Stomach smooth muscle (tissue), 2 donors: ENCODE measurements around the gene GALNT9.
A peak's percentile ranks its signal among the peaks of the same experiment; 100 is the strongest.

Source experiments
- H3K27ac ChIP-seq: one replicate; pipeline ENCODE4 v1.7.0; 2013; ENCODE audit warnings: mild to moderate bottlenecking, low read length, inconsistent platforms
- H3K27me3 ChIP-seq, 2 donors: one replicate each; pipeline ENCODE4 v1.7.0; 2013; ENCODE audit warnings: low read length in 2 of 2; ENCODE audit not compliant: insufficient read depth in 2 of 2, control insufficient read depth in 1 of 2
- H3K36me3 ChIP-seq, 2 donors: one replicate each; pipeline ENCODE4 v1.7.0; 2013; ENCODE audit warnings: low read length in 2 of 2; ENCODE audit not compliant: control insufficient read depth in 2 of 2, insufficient read depth in 2 of 2
- H3K4me1 ChIP-seq: one replicate; pipeline ENCODE4 v1.7.0; 2013; ENCODE audit warnings: low read length; ENCODE audit not compliant: control insufficient read depth, insufficient read depth
- H3K4me3 ChIP-seq, 2 donors: one replicate each; pipeline ENCODE4 v1.7.0; 2013; ENCODE audit warnings: low read length in 2 of 2
- H3K9ac ChIP-seq, 2 donors: one replicate each; pipeline ENCODE4 v1.7.0; 2013; ENCODE audit warnings: low read length in 2 of 2, mild to moderate bottlenecking in 1 of 2
- H3K9me3 ChIP-seq, 2 donors: one replicate each; pipeline ENCODE4 v1.7.0; 2013; ENCODE audit warnings: low read length in 2 of 2; ENCODE audit not compliant: control insufficient read depth in 2 of 2
- donor health status: healthy.
- donor health status: Pancreatic carcinoma.

Gene GALNT9

DNA sequence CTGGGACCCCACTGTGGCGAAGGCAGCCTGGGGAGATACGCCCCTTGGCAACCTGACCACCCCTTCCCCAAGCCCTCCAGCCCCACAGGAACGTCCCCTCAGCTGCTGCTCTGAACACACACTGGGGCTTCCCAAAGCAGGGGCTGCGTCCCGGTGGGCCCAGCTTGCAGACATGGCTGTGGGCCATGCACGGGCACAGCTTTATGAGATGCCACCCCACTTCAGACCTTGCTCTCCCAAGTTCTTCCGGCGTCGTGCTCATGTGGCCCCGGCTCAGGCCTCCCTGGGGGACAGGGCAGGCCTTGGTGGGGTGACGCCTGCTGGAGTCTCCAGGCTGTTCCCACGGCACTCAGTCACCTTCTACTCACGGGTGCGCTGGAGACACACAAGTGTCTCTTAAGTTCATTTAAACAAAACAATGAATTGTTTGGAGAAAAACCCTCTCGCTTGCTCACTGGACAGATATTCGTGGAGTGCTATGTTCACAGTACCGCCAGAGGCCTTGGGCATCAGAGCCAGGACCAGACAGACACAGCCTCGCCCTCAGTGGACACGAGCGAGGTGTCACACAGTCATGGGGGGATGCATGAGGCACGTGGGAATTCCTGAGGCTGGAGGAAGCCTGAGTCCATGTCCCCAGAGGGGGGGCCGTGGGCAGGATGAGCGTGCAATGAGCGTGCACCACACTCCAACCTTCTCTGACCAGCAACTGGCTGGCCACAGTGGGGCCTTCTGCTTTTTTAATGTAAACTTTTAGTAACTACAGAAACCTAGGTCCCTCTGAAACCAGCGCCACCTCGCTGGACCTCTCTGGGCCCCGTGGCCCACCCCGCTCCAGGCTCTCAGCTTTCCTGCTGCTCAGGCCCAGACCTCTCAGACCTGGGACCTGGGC lies 4.3 kb downstream of the GALNT9 start:
- no peak overlapping the region for H3K4me3 ChIP-seq
- H3K27ac ChIP-seq = no peak overlapping the region
- peaks cover 32% of the 10 kb centered on the region for H3K4me1 ChIP-seq
- peaks cover 12 to 43% of the 10 kb centered on the region in 2 donors for H3K27me3 ChIP-seq
- no peaks in the 10 kb centered on the region for H3K36me3 ChIP-seq
- H3K9ac ChIP-seq = no peak overlapping the region
- no peaks in the 10 kb centered on the region for H3K9me3 ChIP-seq

DNA sequence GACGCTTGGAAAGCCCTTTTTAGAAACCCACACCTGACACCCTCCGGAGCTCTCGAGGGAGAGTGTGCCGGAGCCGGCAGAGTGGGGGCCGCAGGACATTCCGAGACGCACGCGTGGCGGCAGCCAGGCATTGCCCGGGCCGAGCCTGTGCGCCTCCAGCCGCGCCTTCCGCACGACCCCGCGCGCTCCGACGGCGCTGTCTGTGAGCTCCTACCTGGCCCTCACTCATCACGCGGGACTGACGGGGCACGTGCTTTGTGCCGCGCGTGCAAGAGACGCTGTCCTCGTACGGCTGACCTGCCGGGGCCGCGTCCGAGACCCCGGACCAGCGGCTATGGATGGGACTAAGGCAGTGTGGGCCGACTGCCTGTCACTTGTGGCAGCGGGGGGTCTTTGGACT lies 5.2 kb downstream of the GALNT9 start:
- Histone ChIP-seq H3K4me3 (no peak overlapping the region), H3K4me1 (peaks cover 31% of the 10 kb centered on the region), H3K27me3 (peaks cover 11 to 39% of the 10 kb centered on the region in 2 donors), H3K27ac (no peak overlapping the region), H3K9me3 (no peaks in the 10 kb centered on the region), H3K36me3 (no peaks in the 10 kb centered on the region), H3K9ac (no peak overlapping the region)

DNA sequence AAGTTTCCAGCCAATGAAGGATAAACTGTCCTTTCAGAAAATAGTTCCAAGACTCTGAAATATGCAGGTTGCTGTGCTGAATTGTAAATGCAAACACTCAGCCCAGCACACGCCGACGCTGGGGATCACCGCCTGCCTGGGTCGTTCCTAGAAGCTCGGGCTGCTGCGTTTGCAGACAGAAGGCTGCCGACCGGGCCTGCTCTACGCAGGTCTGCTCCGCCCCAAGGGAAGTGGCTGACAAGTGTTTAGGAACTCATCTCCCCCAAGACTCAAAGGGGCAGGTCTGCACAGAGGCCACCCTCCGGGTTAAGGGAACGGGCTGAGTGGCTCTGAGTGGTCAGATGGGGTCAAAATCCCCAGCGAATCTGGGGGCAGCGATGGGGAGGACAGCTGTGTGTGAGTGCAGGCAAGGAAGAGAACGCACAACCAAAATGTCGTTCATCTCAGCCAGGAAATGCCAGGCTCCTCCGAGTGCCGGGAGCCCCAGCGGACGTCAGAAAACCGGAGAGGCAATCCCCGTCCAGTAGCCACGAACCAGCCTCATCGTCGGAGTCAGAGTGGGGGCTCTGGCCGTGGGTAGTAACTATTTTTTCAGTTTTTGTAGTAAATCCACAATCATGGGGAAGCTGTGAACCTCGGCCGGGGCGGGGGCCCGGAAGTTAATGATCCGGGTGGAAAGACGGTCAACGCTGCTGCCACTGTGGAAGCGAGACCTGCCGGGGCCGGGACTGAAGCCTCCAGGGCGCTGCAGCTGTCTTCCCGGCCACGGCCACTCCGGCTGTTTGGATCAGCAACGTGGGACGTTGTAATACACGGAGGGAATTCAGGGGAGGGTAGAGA lies 6.0 kb downstream of the GALNT9 start:
- Histone ChIP-seq H3K36me3 (no peaks in the 10 kb centered on the region), H3K4me3 (peak overlapping the region in 1 of 2 donors; percentile 49), H3K27me3 (peaks cover 11 to 34% of the 10 kb centered on the region in 2 donors), H3K27ac (peak overlapping the region; percentile 11), H3K9me3 (no peaks in the 10 kb centered on the region), H3K9ac (no peak overlapping the region), H3K4me1 (peaks cover 24% of the 10 kb centered on the region)

DNA sequence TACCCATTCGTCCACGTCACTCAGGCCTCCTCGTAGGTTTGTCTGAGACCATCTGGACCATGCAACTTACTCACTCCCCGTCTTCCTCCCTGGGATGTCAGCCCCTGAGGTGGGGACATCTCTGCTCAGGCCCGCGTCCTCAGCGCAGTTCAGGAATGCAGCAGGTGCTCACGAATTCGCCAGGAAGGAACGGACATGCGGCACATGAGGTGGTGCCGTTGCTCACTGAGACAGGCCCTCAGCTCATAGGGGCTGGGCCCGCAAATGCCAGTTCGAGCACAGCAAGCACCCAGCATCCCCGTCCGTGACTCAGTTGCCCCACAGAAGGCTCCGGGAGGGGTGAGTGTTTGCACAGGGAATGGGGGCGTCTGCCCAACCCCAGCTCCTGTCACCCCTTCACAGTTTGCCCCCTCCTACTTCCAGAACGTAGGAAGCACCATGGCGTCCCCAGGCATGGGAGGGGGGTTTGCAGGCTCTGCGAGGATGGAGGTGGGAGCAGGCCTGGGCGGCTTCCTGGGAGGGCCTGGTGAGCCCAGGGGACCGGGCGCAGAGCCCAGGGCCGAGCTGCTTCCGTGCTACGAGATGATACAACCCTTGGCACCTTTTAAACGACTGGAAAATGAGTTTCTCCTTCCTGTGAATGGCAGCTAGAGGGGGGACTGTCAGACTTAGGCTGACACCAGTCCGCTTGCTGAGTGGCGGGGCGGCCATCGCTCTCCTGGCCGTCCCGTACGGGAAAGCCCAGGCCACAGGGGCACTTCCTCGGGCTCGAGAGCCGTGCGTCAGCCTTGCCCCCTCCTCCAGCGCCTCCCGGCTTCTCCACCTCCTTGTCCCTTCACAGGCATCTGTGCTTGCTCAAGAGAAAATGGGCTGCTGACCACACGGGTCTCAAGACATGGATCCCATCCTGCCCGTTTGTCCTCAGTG lies 6.9 kb downstream of the GALNT9 start:
- H3K4me3 ChIP-seq = peak overlapping the region in 1 of 2 donors; percentile 49
- H3K27me3 ChIP-seq = peaks cover 9 to 29% of the 10 kb centered on the region in 2 donors
- H3K27ac ChIP-seq = no peak overlapping the region
- H3K9me3 ChIP-seq = no peaks in the 10 kb centered on the region
- no peaks in the 10 kb centered on the region for H3K36me3 ChIP-seq
- H3K4me1 ChIP-seq = peaks cover 15% of the 10 kb centered on the region
- no peak overlapping the region for H3K9ac ChIP-seq

DNA sequence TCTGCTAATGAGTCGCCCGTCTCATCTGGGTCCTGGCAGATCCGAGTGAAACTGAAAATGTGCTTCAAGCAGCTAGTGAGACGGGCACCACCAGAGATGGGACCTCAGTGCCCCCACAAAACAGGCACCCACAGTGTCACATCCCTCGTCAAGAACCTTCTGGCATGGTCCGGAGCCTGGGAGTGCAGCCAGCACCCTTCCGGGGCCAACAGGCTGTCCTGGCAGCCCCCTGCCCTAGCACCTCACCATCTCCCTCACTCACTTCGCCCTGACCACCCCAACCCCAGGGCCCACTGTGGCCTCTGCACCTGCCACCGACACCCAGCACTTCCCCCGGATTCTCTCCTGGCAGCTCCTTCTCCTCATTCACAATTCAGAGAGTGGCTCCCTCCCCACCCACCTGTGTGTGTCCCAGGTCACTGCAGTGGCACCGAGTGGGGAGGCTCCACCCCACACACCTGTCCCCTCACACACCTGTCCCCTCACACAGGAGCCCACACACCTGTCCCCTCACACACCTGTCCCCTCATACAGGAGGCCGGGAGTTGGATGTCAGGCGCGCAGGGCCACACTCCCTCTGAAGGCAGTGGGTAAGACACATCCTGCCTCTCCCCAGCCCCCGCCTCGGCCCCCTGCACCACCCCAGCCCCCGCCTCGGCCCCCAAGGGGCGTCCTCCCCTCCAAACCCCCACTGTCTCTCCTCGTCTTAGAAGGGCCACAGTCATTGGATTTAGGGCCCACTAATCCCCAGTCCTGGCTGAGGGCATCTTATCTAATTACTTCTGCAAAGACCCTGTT lies 7.9 kb downstream of the GALNT9 start:
- H3K36me3 ChIP-seq = no peaks in the 10 kb centered on the region
- H3K4me3 ChIP-seq = no peak overlapping the region
- peaks cover 12% of the 10 kb centered on the region for H3K4me1 ChIP-seq
- no peak overlapping the region for H3K9ac ChIP-seq
- peaks cover 11 to 35% of the 10 kb centered on the region in 2 donors for H3K27me3 ChIP-seq
- no peaks in the 10 kb centered on the region for H3K9me3 ChIP-seq
- no peak overlapping the region for H3K27ac ChIP-seq

DNA sequence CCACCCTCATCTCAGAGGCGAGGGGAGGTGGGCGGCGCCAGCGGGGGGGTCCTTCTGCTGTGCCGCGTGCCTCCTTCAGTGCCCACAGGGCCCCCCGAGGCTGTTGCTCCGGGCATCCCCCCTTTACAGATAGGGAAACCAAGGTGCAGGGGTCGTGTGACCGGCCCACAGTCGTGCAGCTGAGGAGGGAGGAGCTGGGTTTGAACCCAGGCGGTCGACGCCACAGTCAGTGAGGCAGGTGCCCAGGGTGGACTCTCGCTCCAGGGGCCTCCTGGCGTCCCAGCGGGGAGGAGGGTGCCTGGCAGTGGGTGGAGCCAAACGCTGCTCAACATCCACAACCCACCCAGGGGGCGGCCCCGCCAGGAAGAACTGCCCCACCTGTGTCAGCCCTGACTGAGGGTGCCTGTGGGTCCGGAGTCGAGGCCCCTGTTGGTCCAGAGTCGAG lies 8.6 kb downstream of the GALNT9 start:
- H3K9me3 ChIP-seq = no peaks in the 10 kb centered on the region
- peaks cover 13 to 35% of the 10 kb centered on the region in 2 donors for H3K27me3 ChIP-seq
- H3K36me3 ChIP-seq = no peaks in the 10 kb centered on the region
- H3K9ac ChIP-seq = no peak overlapping the region
- peaks cover 12% of the 10 kb centered on the region for H3K4me1 ChIP-seq
- H3K27ac ChIP-seq = no peak overlapping the region
- no peak overlapping the region for H3K4me3 ChIP-seq

DNA sequence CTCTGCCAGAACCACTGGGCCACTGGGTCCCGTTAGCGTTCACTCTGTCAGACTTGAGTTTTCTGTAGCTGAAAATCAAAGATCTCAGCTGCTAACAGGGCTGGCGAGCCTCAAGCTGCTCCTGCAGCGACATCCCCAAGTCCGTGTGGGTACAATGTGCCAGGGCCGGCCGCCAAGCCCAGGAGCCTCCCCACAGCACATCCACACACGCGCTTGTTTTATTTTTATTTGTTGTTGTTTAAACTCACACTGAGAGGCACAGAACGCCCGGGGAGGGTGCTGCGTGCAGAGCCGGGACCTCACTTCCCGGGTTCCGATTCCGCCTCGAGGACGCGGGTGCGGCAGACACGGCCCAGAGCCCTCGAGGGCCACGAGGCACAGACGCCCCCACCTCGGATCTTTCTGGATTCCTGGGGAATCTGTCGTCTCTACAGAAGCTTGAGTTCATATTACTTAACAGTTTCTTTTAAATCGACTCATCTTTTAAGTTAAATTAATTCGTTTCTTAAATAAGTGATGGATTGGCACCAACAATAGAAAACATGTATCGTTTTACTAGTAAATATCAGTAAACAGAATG lies 9.3 kb downstream of the GALNT9 start:
- no peaks in the 10 kb centered on the region for H3K9me3 ChIP-seq
- peaks cover 12% of the 10 kb centered on the region for H3K4me1 ChIP-seq
- H3K27ac ChIP-seq = no peak overlapping the region
- H3K36me3 ChIP-seq = no peaks in the 10 kb centered on the region
- H3K4me3 ChIP-seq = no peak overlapping the region
- no peak overlapping the region for H3K9ac ChIP-seq
- H3K27me3 ChIP-seq = peaks cover 15 to 33% of the 10 kb centered on the region in 2 donors

DNA sequence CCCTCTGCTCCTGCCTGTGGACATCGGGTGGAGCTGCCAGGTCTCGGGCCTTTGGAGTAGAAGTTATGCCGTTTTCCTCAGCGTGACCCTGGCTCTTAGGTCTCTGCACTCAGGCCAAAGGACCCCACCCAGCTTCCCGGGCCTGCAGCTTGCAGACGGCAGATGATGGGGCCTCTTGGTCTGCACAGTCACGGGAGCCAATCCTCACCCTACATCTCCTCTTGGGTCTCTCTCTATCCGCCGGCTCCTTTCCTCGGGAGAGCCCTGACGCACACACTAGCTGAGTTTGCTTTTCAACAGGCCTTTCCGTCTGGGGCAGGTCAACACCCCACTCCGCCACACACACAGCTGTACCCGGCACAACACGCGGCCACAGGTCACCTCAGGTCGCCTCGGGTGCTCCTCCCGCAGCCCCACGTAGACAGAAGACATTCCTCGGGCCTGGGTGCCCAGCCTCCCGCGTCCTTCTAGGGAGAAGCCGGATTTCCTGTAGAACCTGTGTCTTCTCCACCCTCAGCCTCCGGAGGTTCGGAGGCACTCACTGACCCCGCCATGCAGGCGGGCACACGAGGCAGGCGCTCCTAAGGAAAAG lies 9.9 kb downstream of the GALNT9 start:
- Histone ChIP-seq H3K27ac (no peak overlapping the region), H3K4me3 (no peak overlapping the region), H3K4me1 (peaks cover 12% of the 10 kb centered on the region), H3K36me3 (no peaks in the 10 kb centered on the region), H3K27me3 (peaks cover 13 to 32% of the 10 kb centered on the region in 2 donors), H3K9me3 (no peaks in the 10 kb centered on the region), H3K9ac (no peak overlapping the region)

DNA sequence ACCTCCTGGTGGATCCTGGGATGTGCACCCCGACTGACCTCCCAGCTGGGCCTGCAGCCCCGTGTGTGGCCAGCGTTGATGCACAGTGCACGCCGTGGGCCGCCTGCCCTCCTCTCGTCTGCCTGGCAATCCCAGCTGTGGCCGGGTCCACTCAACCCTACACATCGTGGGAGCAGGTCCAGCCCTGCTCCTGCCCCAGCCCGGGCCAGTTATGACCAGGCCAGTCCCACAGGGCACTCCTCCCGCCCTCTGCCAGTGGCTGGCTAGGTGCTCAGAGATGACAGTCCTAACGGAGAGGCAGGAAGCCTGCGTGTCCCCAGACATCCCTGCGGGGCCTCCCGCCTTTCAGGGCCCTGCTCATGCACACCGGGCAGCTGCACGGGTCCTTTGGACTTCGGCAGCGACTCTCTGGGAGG lies 10.8 kb downstream of the GALNT9 start:
- Histone ChIP-seq H3K4me1 (peaks cover 12% of the 10 kb centered on the region), H3K9me3 (no peaks in the 10 kb centered on the region), H3K27ac (no peak overlapping the region), H3K36me3 (no peaks in the 10 kb centered on the region), H3K9ac (no peak overlapping the region), H3K27me3 (peaks cover 13 to 29% of the 10 kb centered on the region in 2 donors), H3K4me3 (no peak overlapping the region)
